ENCODE data around the gene DDRGK1. TPM values are rescaled to one million over a fixed set of nuclear protein-coding genes. Genes with fewer than 3 reads are reported as not detected.
A peak's percentile ranks its signal among the peaks of the same experiment; 100 is the strongest.

Gene DDRGK1
- total RNA-seq, 1 experiment from 2014 or later, result 65.5 TPM

DNA sequence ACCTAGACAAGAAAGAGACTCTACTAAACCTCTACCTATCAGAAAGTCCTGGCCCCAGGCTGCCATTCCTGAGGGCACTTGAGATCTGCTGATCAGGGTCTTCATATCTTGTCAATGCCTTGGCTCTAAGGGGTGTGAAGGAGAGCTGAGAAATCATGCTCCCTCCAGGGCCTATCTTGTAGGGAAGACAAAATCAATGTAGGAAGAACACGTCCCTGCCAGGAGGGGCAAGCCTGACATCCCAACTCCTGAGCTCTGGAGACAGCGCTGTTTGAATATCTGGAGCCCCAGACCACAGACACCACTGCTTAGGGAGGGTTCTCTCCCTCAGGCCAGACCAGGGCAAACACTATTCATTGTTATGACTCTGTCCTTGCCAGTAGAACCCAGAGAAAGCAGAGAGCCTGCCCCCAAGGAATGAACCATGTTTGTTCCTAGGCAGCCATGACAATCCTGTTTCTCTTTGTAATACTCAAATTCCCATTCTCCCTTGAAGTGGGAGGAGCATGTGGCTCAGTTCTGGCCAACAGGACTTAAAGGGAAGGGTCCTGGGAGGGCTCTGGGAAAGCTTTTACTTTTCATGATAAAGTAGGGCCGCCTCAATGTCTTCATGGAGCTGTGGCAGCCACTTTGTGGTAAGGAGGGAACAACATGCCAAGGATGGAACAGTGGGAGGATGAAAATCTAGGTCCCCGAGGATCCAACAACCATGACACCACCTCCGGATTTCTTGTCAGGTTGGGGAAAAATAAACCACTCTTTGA, 43.0 kb downstream of the DDRGK1 start:
- intact Hi-C loops (cut with micrococcal nuclease; ENCODE audit: unreplicated experiment) (no loop called here), in situ Hi-C loops (cut with HindIII; ENCODE audit: low pct_unique_long_range_greater_than_20kb, low sequenced_read_pairs) (no loop called here)
- H3K36me3 ChIP-seq (ENCODE audit: control insufficient read depth, insufficient read depth, low read length), result peaks cover 7% of the 10 kb centered on the region; the same call in 1 of the 2 replicates
- peaks cover 14% of the 10 kb centered on the region for H3K4me1 ChIP-seq (ENCODE audit: control insufficient read depth, insufficient read depth, low read length)
- ATAC-seq (no peak), DNase-seq (ENCODE audit: low read depth, low spot score) (no peak)
- H3K9me3 ChIP-seq (ENCODE audit: control insufficient read depth, insufficient read depth, low read depth, low read length), result no peaks in the 10 kb centered on the region
- no peak overlapping the region for H3K4me3 ChIP-seq (ENCODE audit: low read depth in 2 of 2, low read length in 2 of 2)
- ChIA-PET CTCF (interaction anchor here (0.6 kb wide), 1 partner anchor 115 kb away, joined by 3 read pairs; the partner anchor contains the start of gene MRPS26), POLR2A (interaction anchor here (0.7 kb wide), 1 partner anchor 15 kb away, joined by 5 read pairs; no protein-coding TSS in a partner anchor)
- BruUV-seq (replicated peaks), result no TSS peak
- no peak for TF ChIP-seq POLR2AphosphoS5 (IDR thresholded peaks at IDR 0.05; ENCODE audit: low read depth, low read length)
- TF ChIP-seq TCF7L2 (IDR thresholded peaks at IDR 0.05; ENCODE audit: low read depth, low read length), result no peak
- TF ChIP-seq SIN3A (IDR thresholded peaks at IDR 0.05; ENCODE audit: borderline replicate concordance, insufficient read depth, low read depth, low read length), result no peak
- TF ChIP-seq, protein P1, sequence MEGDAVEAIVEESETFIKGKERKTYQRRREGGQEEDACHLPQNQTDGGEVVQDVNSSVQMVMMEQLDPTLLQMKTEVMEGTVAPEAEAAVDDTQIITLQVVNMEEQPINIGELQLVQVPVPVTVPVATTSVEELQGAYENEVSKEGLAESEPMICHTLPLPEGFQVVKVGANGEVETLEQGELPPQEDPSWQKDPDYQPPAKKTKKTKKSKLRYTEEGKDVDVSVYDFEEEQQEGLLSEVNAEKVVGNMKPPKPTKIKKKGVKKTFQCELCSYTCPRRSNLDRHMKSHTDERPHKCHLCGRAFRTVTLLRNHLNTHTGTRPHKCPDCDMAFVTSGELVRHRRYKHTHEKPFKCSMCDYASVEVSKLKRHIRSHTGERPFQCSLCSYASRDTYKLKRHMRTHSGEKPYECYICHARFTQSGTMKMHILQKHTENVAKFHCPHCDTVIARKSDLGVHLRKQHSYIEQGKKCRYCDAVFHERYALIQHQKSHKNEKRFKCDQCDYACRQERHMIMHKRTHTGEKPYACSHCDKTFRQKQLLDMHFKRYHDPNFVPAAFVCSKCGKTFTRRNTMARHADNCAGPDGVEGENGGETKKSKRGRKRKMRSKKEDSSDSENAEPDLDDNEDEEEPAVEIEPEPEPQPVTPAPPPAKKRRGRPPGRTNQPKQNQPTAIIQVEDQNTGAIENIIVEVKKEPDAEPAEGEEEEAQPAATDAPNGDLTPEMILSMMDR (IDR thresholded peaks at IDR 0.05), result no peak
- TF ChIP-seq, protein P2, sequence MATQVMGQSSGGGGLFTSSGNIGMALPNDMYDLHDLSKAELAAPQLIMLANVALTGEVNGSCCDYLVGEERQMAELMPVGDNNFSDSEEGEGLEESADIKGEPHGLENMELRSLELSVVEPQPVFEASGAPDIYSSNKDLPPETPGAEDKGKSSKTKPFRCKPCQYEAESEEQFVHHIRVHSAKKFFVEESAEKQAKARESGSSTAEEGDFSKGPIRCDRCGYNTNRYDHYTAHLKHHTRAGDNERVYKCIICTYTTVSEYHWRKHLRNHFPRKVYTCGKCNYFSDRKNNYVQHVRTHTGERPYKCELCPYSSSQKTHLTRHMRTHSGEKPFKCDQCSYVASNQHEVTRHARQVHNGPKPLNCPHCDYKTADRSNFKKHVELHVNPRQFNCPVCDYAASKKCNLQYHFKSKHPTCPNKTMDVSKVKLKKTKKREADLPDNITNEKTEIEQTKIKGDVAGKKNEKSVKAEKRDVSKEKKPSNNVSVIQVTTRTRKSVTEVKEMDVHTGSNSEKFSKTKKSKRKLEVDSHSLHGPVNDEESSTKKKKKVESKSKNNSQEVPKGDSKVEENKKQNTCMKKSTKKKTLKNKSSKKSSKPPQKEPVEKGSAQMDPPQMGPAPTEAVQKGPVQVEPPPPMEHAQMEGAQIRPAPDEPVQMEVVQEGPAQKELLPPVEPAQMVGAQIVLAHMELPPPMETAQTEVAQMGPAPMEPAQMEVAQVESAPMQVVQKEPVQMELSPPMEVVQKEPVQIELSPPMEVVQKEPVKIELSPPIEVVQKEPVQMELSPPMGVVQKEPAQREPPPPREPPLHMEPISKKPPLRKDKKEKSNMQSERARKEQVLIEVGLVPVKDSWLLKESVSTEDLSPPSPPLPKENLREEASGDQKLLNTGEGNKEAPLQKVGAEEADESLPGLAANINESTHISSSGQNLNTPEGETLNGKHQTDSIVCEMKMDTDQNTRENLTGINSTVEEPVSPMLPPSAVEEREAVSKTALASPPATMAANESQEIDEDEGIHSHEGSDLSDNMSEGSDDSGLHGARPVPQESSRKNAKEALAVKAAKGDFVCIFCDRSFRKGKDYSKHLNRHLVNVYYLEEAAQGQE (IDR thresholded peaks at IDR 0.05; ENCODE audit: insufficient read depth in 1 of 2, low read depth in 2 of 2, low read length in 1 of 2), result no peak
- H3K27me3 ChIP-seq (ENCODE audit: control insufficient read depth, insufficient read depth, low read length), result no peaks in the 10 kb centered on the region
- no peak overlapping the region for H3K27ac ChIP-seq (ENCODE audit: low read length)

DNA sequence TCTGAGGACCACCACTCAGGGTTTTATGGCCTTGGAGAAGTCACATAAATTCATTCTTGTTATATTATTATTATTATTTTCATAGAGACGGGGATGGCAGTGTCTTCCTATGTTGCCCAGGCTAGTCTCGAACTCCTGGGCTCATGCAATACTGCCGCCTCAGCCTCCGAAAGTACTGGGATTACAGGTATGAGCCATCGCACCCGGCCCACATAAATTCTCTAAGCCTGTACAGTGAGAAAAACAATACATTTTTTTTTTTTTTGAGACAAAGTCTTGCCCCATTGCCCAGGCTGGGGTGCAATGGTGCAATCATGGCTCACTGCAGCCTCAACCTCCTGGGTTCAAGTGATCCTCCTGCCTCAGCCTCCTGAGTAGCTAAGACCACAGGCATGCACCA, 44.1 kb downstream of the DDRGK1 start:
- peaks cover 7% of the 10 kb centered on the region for H3K36me3 ChIP-seq (ENCODE audit: control insufficient read depth, insufficient read depth, low read length)
- CTCF ChIA-PET, result interaction anchor here (0.6 kb wide), 2 partner anchors 10 to 156 kb away, joined by 3 to 4 read pairs; no protein-coding TSS in a partner anchor
- DNase-seq (ENCODE audit: low read depth, low spot score) (no peak), ATAC-seq (no peak)
- in situ Hi-C loops (cut with HindIII; ENCODE audit: low pct_unique_long_range_greater_than_20kb, low sequenced_read_pairs), result no loop called here
- BruUV-seq (replicated peaks), result no TSS peak
- no peak for TF ChIP-seq POLR2AphosphoS5 (IDR thresholded peaks at IDR 0.05; ENCODE audit: low read depth, low read length)
- TF ChIP-seq SIN3A (IDR thresholded peaks at IDR 0.05; ENCODE audit: borderline replicate concordance, insufficient read depth, low read depth, low read length), result no peak
- TF ChIP-seq, protein P1 (IDR thresholded peaks at IDR 0.05), result no peak
- TF ChIP-seq, protein P2 (IDR thresholded peaks at IDR 0.05; ENCODE audit: insufficient read depth in 1 of 2, low read depth in 2 of 2, low read length in 1 of 2), result no peak
- no peak for TF ChIP-seq TCF7L2 (IDR thresholded peaks at IDR 0.05; ENCODE audit: low read depth, low read length)
- peaks cover 14% of the 10 kb centered on the region for H3K4me1 ChIP-seq (ENCODE audit: control insufficient read depth, insufficient read depth, low read length)
- H3K9me3 ChIP-seq (ENCODE audit: control insufficient read depth, insufficient read depth, low read depth, low read length), result no peaks in the 10 kb centered on the region
- no peaks in the 10 kb centered on the region for H3K27me3 ChIP-seq (ENCODE audit: control insufficient read depth, insufficient read depth, low read length)
- H3K4me3 ChIP-seq (ENCODE audit: low read depth in 2 of 2, low read length in 2 of 2), result peak overlapping the region; percentile 96 to 100
- POLR2A ChIA-PET, result interaction anchor here (0.6 to 0.7 kb wide), 2 partner anchors 128 to 706 kb away, joined by 4 to 8 read pairs; no protein-coding TSS in a partner anchor
- peak overlapping the region; percentile 97 for H3K27ac ChIP-seq (ENCODE audit: low read length)
- intact Hi-C loops (cut with micrococcal nuclease; ENCODE audit: unreplicated experiment), result no loop called here
